Measurements from ENCODE around the gene SELENOP.
"Not testable (repeated sequence)": the region's sequence is repeated elsewhere in the genome, so short reads cannot be mapped to it uniquely, and the experiment has no call there.

The SELENOP gene

GRCh38 chr5:42811591-42812446, at the start of gene SELENOP:
SELENOP (minus strand) TSS chr5:42811892; CDS start chr5:42808353, 3,539 bp downstream.
- DNase-seq: no peak

- DNase-seq: no peak
These were observed 47.0 kb upstream of the SELENOP start for GRCh38 chr5:42858687-42859086.

DNA sequence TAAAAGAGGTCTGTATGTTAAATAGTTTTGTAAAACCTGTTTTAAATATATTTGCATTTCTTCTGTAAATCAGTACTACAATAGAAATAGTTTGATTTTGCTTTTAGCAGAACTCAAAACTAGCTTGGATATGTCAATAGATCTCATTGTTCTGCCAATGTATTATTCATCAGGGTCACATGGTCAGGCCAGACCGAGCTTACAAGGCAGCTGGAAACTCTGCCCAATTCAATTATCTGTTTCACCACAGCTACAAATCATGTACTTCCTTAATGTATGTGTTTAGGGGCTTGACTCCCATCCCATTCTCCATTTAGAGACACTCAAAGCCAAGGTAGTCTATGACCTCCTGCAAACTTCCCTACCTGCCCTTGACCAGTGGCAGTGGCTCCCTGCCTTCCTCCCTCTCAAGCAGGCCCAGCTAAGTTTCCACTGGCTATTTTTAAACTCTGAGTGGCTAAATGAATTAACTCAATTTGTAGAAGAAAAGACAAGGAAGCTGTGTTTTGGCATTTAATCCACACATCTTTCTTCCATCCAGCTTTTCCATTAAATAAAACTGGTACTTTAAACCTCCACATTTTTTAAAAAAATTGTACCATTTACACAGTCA, 46.4 kb upstream of the SELENOP start:
- no peak for DNase-seq

DNA sequence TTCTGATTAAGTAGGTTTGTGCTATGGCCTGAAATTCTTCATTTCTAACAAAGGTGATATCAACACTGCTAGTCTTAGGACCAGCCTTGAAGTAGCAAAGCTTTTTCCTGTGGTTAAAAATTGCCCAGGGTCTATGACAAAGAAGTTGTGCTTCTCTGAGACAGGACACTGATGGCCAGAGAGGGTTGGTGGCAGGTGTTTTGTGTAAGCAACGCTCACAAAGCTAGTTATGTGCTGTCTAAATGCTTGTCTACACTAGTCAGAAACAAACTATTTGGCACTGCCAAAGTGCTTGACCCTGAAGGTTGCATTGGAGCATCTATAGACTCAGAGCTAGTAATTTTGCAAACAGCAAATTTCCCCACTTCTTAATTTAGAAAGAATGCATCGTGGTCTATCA, 44.1 kb upstream of the SELENOP start:
- no peak for DNase-seq

DNA sequence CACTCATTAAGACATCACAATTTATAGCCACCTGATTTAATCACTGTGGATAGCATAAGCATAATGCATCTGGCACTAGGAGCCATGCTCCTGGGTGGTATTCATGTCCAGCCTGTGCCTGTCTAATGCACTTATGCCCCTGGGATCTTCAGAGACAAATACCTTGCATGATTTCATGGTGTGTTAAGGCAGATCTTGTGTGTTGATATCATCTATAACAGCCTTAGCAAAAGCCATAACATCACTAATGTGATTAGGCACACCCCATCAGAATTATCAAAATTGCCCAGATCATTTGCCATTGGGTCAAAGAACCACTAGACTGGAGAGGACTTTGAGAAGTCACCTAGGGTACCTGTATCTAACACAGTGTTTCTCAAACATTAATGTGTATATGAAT, 43.7 kb upstream of the SELENOP start:
- no peak for DNase-seq

GRCh38 chr5:42854795-42855194, 43.1 kb upstream of the SELENOP start:
- DNase-seq: no peak

DNA sequence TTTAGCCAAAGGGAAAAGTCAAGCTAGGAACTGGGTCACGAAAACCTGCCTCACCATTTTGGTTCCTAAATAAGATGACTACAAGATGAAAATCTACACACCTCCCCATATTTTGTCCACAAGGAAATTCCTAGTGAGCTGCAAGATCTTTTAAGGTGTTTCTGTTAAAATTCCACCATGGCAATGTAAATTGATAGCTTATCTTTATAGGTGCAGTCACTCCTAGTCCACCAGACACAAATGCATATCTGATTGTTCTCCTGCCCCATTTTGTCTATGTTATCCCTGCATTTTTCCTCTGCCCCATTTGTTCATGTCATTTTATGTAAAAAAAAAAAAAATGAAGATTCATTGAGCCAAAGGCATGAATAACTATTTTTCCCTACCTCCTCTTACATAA, 41.1 kb upstream of the SELENOP start:
- DNase-seq: no peak

DNA sequence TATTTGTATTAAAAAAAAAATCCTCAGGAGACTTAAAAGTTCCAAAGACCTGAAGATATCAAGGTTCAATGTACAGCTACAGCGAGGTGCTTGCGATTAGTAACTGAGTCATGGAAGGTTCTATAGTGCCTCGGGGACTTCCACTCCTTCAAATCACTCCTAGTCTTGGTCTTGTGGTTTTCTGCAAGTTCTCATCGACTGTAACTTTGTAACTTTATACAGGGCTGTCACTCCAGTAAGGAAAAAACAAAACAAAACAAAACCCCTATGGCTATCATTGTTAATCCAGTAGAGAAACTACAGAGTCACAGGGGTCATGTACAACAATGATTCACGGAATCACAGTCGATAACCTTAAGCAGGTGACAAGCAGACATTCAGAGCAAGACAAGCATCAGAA, 39.8 kb upstream of the SELENOP start:
- DNase-seq: no peak

- DNase-seq: no peak
These were observed 36.9 kb upstream of the SELENOP start for GRCh38 chr5:42848545-42848944.

- DNase-seq: not testable (repeated sequence)
These were observed 32.7 kb upstream of the SELENOP start for GRCh38 chr5:42844408-42844807.

GRCh38 chr5:42843675-42844292, 32.1 kb upstream of the SELENOP start:
- DNase-seq: no peak

DNA sequence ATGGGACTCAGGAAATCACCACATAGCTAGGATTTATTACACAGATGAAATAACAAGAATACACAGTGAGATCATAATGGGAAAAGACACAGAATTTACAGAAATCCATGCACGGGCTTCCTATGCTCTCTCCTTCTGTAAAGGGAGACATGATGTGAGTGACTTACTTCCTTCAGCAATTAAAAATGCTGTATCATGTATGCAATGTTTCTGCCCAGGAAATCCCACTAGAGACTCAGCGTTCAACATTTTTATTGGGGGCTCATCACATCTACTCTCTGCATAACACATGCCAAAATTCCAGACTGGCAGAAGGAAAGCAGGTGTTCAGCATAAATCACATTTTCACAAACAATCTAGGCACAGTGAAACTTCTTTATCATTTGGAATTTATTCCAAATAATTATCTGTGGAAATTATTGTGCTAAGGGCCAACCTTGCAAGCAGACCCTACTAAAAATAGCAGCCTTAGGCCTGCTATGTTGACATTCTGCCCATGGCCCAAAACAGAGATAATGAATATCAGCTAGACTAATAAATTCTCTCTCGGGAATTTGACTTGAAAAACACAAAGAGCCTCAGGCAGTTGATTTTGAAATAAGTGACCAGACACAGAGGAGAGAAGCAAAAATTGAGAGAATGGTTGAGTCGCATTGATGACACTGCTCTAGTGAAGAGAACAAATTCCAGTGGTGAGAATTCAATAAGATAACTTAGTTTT, 31.4 kb upstream of the SELENOP start:
- DNase-seq: no peak

DNA sequence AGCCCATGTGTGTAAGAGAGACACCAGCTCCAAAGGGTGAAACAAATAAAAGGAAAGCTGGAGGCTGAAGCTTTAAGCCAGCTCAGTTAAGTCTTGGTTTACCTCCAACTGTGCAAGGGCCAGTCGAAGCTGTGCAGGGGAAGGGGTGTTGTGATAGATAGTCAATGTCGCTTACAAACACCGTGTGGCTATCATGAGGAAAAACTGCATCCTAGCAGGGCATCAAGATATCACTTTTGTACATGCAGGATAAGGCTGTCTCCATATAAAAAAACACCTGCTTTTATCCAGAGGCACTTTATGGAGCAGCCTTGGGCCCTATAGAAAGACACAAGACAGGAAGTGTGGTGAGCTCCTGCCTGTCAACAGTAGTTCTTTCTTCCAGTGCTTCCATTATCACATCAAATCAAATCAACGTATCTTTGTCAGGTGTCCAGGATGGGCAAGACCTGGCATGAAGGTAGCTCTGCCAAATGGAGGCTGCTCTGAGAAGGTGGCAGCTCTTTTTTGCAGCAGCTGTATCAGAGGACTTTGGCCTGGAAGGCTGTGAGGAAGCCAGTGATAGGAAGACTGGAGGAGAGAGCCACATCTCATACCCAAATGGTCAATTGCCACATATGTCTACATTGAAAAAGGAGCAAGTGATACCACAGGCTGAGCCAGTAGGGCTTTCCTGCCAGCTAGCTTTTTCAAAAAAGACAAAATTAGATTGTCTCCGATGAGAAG, 29.3 kb upstream of the SELENOP start:
- DNase-seq: no peak

DNA sequence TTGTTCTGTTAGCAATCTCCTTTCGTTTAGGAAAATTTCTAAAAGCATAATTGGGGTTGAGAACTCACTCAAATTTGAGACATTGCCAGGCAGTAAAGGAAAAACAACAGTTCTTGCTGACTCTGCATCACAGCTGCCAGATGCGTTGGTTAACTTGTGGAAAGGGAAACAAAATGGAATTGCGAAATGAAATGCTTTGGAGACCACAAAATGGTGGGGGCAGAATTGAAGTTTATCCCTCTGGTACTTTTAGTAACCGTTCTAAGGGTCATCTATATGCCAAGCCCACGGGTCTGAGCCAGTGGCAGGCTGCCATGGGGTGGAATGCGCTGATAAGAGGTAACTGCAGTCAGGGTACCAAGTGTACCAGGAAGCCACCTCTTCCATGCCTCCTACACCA, 28.6 kb upstream of the SELENOP start:
- DNase-seq: no peak

DNA sequence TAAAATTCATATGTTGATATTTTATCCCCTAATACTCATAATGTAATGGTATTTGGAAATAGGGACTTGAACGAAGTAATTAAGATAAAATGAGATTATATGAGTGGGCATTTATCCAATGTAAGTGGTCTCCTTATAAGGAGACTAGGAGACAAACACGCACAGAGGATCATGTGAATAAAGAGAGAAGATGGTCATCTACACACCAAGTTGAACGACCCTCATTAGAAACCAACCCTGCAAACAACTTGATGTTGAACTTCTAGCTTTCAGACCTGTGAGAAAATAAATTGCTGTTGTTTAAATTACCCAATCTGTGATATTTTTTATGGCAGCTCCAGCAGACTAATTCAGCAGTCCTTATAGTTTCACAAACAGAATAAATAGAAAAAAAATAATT, 27.5 kb upstream of the SELENOP start:
- DNase-seq: no peak

GRCh38 chr5:42837601-42838000, 25.9 kb upstream of the SELENOP start:
- no peak for DNase-seq

DNA sequence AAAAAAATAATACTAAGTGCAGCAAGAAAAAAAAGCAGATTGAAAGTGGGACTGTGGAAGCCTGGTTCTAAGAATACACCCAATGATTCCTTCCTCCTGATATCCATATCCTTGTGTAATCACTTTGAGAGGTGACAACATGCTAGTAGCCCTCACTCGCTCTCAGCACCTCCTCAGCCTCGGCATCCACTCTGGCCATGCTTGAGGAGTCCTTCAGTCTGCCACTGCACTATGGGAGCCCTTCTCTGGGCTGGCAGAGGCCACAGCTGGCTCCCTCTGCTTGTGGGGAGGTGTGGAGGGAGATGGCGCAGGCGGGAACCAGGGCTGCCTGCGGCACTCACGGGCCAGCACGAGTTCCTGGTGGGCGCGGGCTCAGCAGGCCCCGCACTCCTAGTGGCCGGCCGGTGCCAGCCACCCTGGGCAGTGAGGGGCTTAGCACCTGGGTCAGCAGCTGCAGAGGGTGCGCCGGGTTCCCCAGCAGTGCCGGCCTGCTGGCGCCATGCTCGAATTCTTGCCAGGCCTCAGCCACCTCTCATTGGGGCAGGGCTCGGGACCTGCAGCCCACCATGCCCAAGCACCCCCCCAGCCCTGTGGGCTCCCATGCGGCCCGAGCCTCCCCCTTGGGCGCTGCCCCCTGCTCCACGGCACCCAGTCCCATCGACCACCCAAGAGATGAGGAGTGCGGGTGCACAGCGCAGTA, 24.5 kb upstream of the SELENOP start:
- DNase-seq: no peak

GRCh38 chr5:42832060-42832459, 20.4 kb upstream of the SELENOP start:
- DNase-seq: no peak

- no peak for DNase-seq
These were observed 19.2 kb upstream of the SELENOP start for GRCh38 chr5:42830924-42831323.

DNA sequence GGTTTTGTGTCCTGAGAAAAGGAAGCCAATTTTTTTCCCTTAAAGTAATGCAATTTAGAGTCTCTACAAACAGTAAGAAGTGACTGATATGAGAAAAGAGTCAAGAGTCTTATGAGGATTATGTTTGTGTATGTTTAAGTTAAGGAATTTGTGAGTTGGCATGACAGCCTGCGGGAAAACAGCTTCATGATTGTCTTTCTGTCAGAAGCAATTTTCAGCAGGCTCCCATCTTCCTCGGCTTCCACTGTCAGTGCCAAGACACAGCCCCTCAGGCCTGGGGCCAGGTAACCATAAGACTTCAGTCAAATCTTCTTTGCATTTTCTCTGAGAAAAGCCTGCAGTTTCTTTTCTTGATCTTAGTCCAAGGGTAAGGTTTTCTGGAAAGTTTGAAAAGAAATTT, 17.0 kb upstream of the SELENOP start:
- no peak for DNase-seq

- DNase-seq: no peak
These were observed 15.2 kb upstream of the SELENOP start for GRCh38 chr5:42826757-42827515.
